ENCODE results near the gene ENKD1. TPM values are rescaled to one million over a fixed set of nuclear protein-coding genes. Genes with fewer than 3 reads are reported as not detected.

ENKD1 gene, protein sequence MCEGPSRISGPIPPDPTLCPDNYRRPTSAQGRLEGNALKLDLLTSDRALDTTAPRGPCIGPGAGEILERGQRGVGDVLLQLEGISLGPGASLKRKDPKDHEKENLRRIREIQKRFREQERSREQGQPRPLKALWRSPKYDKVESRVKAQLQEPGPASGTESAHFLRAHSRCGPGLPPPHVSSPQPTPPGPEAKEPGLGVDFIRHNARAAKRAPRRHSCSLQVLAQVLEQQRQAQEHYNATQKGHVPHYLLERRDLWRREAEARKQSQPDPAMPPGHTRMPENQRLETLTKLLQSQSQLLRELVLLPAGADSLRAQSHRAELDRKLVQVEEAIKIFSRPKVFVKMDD
- total RNA-seq, result 10 to 100 TPM; 18.6 to 21.0 (median 20.1) TPM

- TF ChIP-seq, protein P1, sequence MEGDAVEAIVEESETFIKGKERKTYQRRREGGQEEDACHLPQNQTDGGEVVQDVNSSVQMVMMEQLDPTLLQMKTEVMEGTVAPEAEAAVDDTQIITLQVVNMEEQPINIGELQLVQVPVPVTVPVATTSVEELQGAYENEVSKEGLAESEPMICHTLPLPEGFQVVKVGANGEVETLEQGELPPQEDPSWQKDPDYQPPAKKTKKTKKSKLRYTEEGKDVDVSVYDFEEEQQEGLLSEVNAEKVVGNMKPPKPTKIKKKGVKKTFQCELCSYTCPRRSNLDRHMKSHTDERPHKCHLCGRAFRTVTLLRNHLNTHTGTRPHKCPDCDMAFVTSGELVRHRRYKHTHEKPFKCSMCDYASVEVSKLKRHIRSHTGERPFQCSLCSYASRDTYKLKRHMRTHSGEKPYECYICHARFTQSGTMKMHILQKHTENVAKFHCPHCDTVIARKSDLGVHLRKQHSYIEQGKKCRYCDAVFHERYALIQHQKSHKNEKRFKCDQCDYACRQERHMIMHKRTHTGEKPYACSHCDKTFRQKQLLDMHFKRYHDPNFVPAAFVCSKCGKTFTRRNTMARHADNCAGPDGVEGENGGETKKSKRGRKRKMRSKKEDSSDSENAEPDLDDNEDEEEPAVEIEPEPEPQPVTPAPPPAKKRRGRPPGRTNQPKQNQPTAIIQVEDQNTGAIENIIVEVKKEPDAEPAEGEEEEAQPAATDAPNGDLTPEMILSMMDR (IDR thresholded peaks at IDR 0.05), result no peak
- TF ChIP-seq POLR2AphosphoS5 (IDR thresholded peaks at IDR 0.05), result peak; percentile 44 to 65 (median 45)
- Histone ChIP-seq H3K27me3 (no peaks in the 10 kb centered on the region), H3K4me1 (peaks cover 12 to 14% of the 10 kb centered on the region in 2 donors), H3K36me3 (no peaks in the 10 kb centered on the region), H3K27ac (peak within 1 kb of the TSS; percentile 89 to 97), H3K9me3 (no peaks in the 10 kb centered on the region), H3K4me3 (peak within 1 kb of the TSS; percentile 73 to 99 (median 93))
- intact Hi-C loops (cut with DNase I; ENCODE audit: low total_unique reads), result loop anchor here (10.0 kb wide), 1 partner anchor 138 kb away; the partner anchor contains the start of genes RANBP10 and TSNAXIP1
- DNase-seq (ENCODE audit: low spot score in 2 of 2), result peak; percentile 66 to 78
Observed at GRCh38 chr16:67666559-67667452, at the start of gene ENKD1, which contains the start of gene C16orf86. Gene ENKD1, minus strand, starts transcription at chr16:67666750. Its CDS starts 308 bp downstream, at chr16:67666442. Gene C16orf86, plus strand, starts transcription at chr16:67666814. Its CDS starts 157 bp downstream, at chr16:67666971.

DNA sequence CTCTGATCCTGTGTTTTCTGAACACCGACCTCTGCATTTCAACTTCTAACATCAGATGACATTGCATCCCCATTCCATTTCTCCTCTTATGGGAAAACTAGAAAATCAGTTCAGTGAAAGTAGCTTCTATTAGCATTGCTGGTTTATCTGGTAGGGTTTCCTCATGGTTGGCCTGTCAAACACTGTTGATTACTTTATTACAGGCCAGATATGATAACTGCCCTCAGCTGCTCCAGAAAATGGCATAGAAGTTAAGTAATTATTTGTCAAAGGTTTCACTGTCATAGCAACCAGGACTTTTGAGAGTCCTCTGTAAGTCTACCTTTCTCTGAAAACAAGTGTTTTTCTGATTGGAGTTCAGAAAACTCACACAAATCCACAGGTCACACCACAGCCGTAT lies 49.5 kb upstream of the ENKD1 start:
- no peaks in the 10 kb centered on the region for H3K36me3 ChIP-seq
- H3K4me1 ChIP-seq, result peaks cover 0 to 5% of the 10 kb centered on the region in 2 donors
- no peak overlapping the region for H3K27ac ChIP-seq
- no peaks in the 10 kb centered on the region for H3K27me3 ChIP-seq
- intact Hi-C loops (cut with DNase I; ENCODE audit: low total_unique reads), result no loop called here
- no peak overlapping the region for H3K4me3 ChIP-seq
- H3K9me3 ChIP-seq, result no peaks in the 10 kb centered on the region
- DNase-seq (ENCODE audit: low spot score in 2 of 2), result no peak
- no peak for TF ChIP-seq POLR2A (IDR thresholded peaks at IDR 0.05)
- TF ChIP-seq, protein P1 (IDR thresholded peaks at IDR 0.05), result no peak
- TF ChIP-seq POLR2AphosphoS5 (IDR thresholded peaks at IDR 0.05), result no peak

GRCh38 chr16:67714522-67714921 lies 48.0 kb upstream of the ENKD1 start:
- TF ChIP-seq, protein P1 (IDR thresholded peaks at IDR 0.05), result no peak
- no peak for TF ChIP-seq POLR2AphosphoS5 (IDR thresholded peaks at IDR 0.05)
- Histone ChIP-seq H3K27ac (no peak overlapping the region), H3K4me1 (no peaks in the 10 kb centered on the region), H3K36me3 (no peaks in the 10 kb centered on the region), H3K9me3 (no peaks in the 10 kb centered on the region), H3K27me3 (no peaks in the 10 kb centered on the region), H3K4me3 (no peak overlapping the region)
- DNase-seq (ENCODE audit: low spot score in 2 of 2), result no peak
- intact Hi-C loops (cut with DNase I; ENCODE audit: low total_unique reads), result no loop called here

- Histone ChIP-seq H3K27ac (no peak overlapping the region), H3K4me1 (no peaks in the 10 kb centered on the region), H3K27me3 (no peaks in the 10 kb centered on the region), H3K36me3 (no peaks in the 10 kb centered on the region), H3K4me3 (no peak overlapping the region), H3K9me3 (no peaks in the 10 kb centered on the region)
- intact Hi-C loops (cut with DNase I; ENCODE audit: low total_unique reads), result no loop called here
- DNase-seq (ENCODE audit: low spot score in 2 of 2), result no peak
- no peak for TF ChIP-seq POLR2A (IDR thresholded peaks at IDR 0.05)
Observed at GRCh38 chr16:67713647-67714273, 47.2 kb upstream of the ENKD1 start.

DNA sequence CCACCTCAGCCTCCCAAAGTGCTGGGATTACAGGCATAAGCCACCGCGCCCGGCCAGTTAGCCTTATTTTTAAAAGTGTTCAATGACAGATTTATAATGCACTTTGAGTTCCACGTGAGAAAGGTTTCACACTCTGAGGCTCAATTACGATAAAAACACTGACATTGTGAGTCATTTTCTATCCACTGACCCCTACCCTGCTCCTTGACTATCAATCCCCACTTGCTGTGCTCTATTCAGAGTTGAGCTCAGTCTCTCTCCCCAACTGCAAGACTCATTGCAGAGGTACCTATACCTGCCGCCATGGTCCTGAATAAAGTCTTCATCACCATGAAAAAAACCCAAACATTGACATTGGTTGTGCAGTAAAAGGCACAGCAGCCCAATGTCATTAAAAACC lies 44.1 kb upstream of the ENKD1 start:
- Histone ChIP-seq H3K27me3 (no peaks in the 10 kb centered on the region), H3K9me3 (no peaks in the 10 kb centered on the region), H3K36me3 (no peaks in the 10 kb centered on the region), H3K4me3 (no peak overlapping the region), H3K27ac (no peak overlapping the region), H3K4me1 (no peaks in the 10 kb centered on the region)
- TF ChIP-seq POLR2A (IDR thresholded peaks at IDR 0.05) (no peak), POLR2AphosphoS5 (IDR thresholded peaks at IDR 0.05) (no peak)
- TF ChIP-seq, protein P1 (IDR thresholded peaks at IDR 0.05), result no peak
- intact Hi-C loops (cut with DNase I; ENCODE audit: low total_unique reads), result no loop called here
- no peak for DNase-seq (ENCODE audit: low spot score in 2 of 2)
